AG04449 (cell line): ENCODE data around the gene TSPAN11.

ENCODE experiments used
- CTCF ChIA-PET: fragments of 350-600 bp; formaldehyde crosslinking; extraction: SDS; loops from one replicate; lab custom pipeline; 2021; ENCODE audit warnings: antibody characterized with exemption; lab: Yijun Ruan, JAX
- POLR2A ChIA-PET: fragments of 400-600, 350-600 bp; formaldehyde crosslinking; extraction: SDS; loops from one replicate; lab custom pipeline; 2020; ENCODE audit warnings: antibody characterized with exemption, inconsistent platforms; lab: Yijun Ruan, JAX
- DNase-seq: peaks from one replicate; pipeline ENCODE4 v3.0.0-alpha.2; 2010; ENCODE audit warnings: low read depth, low spot score
- H3K4me3 ChIP-seq: 2 replicates; pipeline ENCODE4 v1.5.1; 2011; ENCODE audit warnings: low read depth, mild to moderate bottlenecking, control low read depth, low read length
- TF ChIP-seq, protein P1 (sequence below): IDR thresholded peaks from one replicate; pipeline ENCODE4 v1.5.1; 2011; ENCODE audit warnings: mild to moderate bottlenecking, moderate library complexity, low read length, control low read depth, inconsistent platforms; ENCODE audit not compliant: insufficient read depth; ENCODE audit errors: missing control alignments

The TSPAN11 gene

DNA sequence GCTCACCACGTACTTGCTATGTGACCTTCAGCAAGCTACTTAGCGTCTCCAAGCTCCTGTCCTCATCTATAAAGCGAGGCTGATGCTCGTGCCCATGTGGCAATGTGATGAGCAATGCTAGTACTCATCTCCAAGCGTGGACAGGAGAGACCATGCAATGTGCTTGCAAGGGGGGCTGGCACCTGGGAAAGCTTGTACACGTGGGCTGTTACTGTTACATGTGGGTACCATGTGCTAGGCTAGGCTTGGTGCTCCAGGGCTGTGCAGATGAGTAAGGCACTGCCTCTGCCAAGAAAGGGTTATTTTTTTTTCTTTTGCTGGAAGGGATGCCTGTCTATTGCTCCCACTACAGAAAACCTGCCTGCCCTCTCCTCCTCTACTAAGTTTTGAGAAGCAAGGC is 46.6 kb downstream of the TSPAN11 start:
- ChIA-PET POLR2A (no interaction called here), CTCF (interaction anchor here (1.8 kb wide), 1 partner anchor 125 kb away, joined by 4 read pairs; no protein-coding TSS in a partner anchor)
- TF ChIP-seq, protein P1, sequence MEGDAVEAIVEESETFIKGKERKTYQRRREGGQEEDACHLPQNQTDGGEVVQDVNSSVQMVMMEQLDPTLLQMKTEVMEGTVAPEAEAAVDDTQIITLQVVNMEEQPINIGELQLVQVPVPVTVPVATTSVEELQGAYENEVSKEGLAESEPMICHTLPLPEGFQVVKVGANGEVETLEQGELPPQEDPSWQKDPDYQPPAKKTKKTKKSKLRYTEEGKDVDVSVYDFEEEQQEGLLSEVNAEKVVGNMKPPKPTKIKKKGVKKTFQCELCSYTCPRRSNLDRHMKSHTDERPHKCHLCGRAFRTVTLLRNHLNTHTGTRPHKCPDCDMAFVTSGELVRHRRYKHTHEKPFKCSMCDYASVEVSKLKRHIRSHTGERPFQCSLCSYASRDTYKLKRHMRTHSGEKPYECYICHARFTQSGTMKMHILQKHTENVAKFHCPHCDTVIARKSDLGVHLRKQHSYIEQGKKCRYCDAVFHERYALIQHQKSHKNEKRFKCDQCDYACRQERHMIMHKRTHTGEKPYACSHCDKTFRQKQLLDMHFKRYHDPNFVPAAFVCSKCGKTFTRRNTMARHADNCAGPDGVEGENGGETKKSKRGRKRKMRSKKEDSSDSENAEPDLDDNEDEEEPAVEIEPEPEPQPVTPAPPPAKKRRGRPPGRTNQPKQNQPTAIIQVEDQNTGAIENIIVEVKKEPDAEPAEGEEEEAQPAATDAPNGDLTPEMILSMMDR: no peak
- no peak for DNase-seq
- H3K4me3 ChIP-seq: no peak overlapping the region

DNA sequence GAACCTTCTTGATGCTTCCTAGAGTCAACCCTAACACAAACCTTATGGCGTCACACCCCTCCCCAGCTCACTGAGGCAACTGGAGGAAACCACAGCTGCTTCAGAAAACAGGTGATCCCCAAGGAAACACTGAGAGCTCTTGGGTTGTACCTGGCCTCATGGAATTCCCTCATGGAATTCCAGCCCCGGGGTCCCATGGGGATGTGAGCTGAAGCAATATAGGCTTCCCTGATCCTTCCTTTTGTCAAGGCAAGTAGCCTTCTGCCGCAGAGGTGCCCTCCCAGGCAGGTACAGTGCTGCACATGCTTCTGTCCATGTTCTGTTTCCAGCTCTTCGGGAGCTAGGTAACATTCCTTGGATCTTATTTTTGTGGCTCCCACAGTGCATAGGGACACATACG is 47.3 kb downstream of the TSPAN11 start:
- ChIA-PET POLR2A (no interaction called here), CTCF (interaction anchor here (1.0 to 1.8 kb wide), 2 partner anchors 12 to 126 kb away, joined by 3 to 4 read pairs; no protein-coding TSS in a partner anchor)
- H3K4me3 ChIP-seq: no peak overlapping the region
- DNase-seq: no peak
- TF ChIP-seq, protein P1: no peak

DNA sequence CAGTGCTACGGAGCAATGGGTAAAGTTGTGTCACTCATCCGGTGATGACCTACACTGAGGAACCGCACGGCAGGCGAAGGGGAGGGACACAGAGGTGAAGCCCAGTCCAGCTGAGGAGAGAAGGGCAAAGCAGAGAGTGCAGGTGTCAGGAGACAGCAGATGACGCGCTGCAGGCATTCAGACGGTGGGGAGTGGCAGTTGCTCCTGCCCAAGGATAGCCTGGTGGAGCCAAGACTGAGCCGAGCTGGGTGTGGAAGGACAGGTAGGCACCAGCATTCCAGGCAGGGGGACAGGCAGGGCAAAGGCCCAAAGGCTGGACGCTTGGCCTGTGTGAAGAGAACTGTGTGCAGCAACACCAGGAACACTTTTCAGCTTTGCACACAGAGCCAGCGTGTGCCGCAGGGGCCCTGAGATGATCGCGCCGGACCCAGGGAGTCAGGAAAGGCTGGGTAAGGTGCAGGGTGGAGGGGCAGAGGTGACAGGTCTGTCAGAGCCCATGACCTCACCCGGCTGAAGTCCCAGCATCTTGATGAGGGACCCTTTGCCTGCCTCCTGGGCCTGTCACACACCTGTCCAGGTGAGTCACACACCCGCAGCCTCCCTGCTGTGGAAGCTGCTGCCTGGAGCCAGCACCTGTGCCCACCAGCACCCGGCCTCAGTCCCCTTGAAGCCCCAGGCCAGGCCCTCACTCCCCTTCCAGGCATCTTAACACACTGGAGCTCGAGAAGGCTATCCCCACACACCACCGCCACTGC is 48.4 kb downstream of the TSPAN11 start:
- POLR2A ChIA-PET: no interaction called here
- H3K4me3 ChIP-seq: no peak overlapping the region
- DNase-seq: no peak
- CTCF ChIA-PET: interaction anchor here (0.9 to 1.2 kb wide), 2 partner anchors 11 to 128 kb away, joined by 3 to 5 read pairs; no protein-coding TSS in a partner anchor
- TF ChIP-seq, protein P1: no peak

DNA sequence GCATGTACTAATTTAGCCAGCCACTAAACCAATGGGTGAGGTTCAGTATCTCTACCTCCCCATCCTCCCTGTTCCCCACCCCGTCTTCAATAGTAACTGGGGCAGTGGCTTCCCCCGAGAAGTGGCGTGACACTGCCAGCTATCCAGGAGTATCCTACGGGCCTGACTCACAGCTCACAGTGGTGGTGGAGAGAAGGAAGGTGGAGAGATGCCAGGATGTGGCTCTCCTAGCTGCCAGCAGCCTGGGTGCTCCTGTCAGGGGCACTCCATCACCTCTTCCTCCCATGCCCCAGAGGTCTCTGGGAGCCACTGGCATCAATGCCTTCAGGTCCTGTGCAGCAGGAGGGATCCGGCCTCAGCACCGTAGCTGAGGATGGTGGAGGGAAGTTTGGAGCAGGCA is 49.0 kb downstream of the TSPAN11 start:
- TF ChIP-seq, protein P1: no peak
- H3K4me3 ChIP-seq: no peak overlapping the region
- no peak for DNase-seq
- ChIA-PET POLR2A (no interaction called here), CTCF (interaction anchor here (0.9 to 1.2 kb wide), 2 partner anchors 11 to 128 kb away, joined by 3 to 5 read pairs; no protein-coding TSS in a partner anchor)

DNA sequence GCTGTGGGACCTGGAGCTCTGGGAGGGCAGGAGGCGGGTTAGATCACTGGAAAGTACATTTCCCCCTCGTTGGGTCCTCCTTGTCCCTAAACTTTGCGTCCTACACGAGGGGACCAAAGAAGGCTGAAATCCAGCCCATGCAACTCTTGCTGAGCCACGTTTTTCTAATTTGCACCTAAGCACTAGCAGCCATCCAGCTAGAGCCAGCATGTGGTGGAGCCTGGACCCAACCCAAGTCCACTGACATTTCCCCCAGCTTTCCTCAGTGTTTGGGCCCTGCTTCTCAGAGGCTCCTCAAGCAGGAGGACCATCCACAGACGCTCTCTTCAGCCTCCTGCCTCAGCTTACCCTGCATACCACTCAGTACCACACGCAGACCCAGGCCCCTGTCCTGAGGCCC is 49.7 kb downstream of the TSPAN11 start:
- TF ChIP-seq, protein P1: no peak
- H3K4me3 ChIP-seq: no peak overlapping the region
- ChIA-PET POLR2A (no interaction called here), CTCF (interaction anchor here (0.6 to 1.2 kb wide), 2 partner anchors 10 to 129 kb away, joined by 3 to 5 read pairs; no protein-coding TSS in a partner anchor)
- DNase-seq: no peak

DNA sequence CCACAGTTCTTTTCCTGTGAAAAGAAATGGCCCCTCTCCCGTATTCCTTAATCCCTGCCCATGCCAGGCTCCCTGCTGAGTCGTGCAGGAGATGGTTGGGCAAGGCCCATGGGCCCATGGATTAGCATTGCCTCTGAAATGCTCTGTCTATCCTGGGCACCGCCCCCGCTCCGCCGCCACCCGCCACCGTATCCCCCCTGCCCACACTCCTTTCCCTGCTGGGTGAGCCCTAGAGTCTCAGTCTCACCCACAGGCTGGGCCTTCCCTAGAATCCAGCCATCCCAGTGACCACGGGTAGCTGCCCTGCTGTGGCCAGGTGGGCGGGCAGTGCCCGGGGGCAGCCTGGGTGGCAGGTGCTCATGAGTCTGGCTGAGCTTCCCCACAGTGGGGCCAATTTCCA is 50.6 kb downstream of the TSPAN11 start:
- CTCF ChIA-PET: no interaction called here
- no peak for DNase-seq
- no peak overlapping the region for H3K4me3 ChIP-seq
- TF ChIP-seq, protein P1: no peak
- POLR2A ChIA-PET: no interaction called here
